ENCODE results near the gene ABHD12.

The ABHD12 gene

GRCh38 chr20:25287631-25288290 lies 102.9 kb downstream of the ABHD12 start:
- DNase-seq = no peak

GRCh38 chr20:25286917-25287316 lies 103.7 kb downstream of the ABHD12 start:
- no peak for DNase-seq

GRCh38 chr20:25285856-25286798 lies 104.5 kb downstream of the ABHD12 start:
- no peak for DNase-seq

- no peak for DNase-seq
These were observed 105.5 kb downstream of the ABHD12 start for GRCh38 chr20:25285091-25285647.

GRCh38 chr20:25284131-25284601 lies 106.5 kb downstream of the ABHD12 start:
- DNase-seq = no peak

GRCh38 chr20:25283221-25283951 lies 107.2 kb downstream of the ABHD12 start:
- DNase-seq = no peak

GRCh38 chr20:25282796-25283195 lies 107.8 kb downstream of the ABHD12 start:
- DNase-seq = no peak

GRCh38 chr20:25282034-25282781 lies 108.4 kb downstream of the ABHD12 start:
- DNase-seq = no peak

- no peak for DNase-seq
These were observed 109.1 kb downstream of the ABHD12 start for GRCh38 chr20:25281541-25281991.

GRCh38 chr20:25280574-25281535 lies 109.8 kb downstream of the ABHD12 start:
- DNase-seq = no peak

- DNase-seq = no peak
These were observed 110.5 kb downstream of the ABHD12 start for GRCh38 chr20:25280051-25280573.

GRCh38 chr20:25279403-25279802 lies 111.2 kb downstream of the ABHD12 start:
- no peak for DNase-seq

GRCh38 chr20:25278636-25279361 lies 111.8 kb downstream of the ABHD12 start:
- DNase-seq = no peak

- no peak for DNase-seq
These were observed 112.6 kb downstream of the ABHD12 start for GRCh38 chr20:25277941-25278521.

GRCh38 chr20:25277051-25277801 lies 113.4 kb downstream of the ABHD12 start:
- DNase-seq = no peak

- no peak for DNase-seq
These were observed 114.0 kb downstream of the ABHD12 start for GRCh38 chr20:25276533-25277050.

- no peak for DNase-seq
These were observed 114.7 kb downstream of the ABHD12 start for GRCh38 chr20:25275813-25276532.

Data from hematopoietic multipotent progenitor cell treated with erythropoietin and hydrocortisone succinate and interleukin-3 and kit ligand, for 4 days (in vitro differentiated cells).